ENCODE results near the gene CERS3. TPM values are rescaled to one million over a fixed set of nuclear protein-coding genes. Genes with fewer than 3 reads are reported as not detected.
"Not testable (repeated sequence)": the region's sequence is repeated elsewhere in the genome, so short reads cannot be mapped to it uniquely, and the experiment has no call there.

Gene CERS3
- total RNA-seq, 2 experiments from 2014 or later = 0.33 to 0.43 TPM

GRCh38 chr15:100476805-100477204, 51.9 kb downstream of the CERS3 start:
- no peak overlapping the region for H3K27ac Mint-ChIP-seq
- H3K4me1 Mint-ChIP-seq = no peaks in the 10 kb centered on the region
- ChIA-PET POLR2A (no interaction called here), CTCF (no interaction called here)
- H3K9me3 Mint-ChIP-seq = peaks cover 21% of the 10 kb centered on the region
- no peaks in the 10 kb centered on the region for H3K27me3 Mint-ChIP-seq
- H3K4me3 Mint-ChIP-seq = no peak overlapping the region
- no peaks in the 10 kb centered on the region for H3K36me3 Mint-ChIP-seq (ENCODE audit: low read depth)
- no peak for DNase-seq

GRCh38 chr15:100472736-100473135, 56.0 kb downstream of the CERS3 start:
- ChIA-PET POLR2A (no interaction called here), CTCF (interaction anchor here (1.7 kb wide), 1 partner anchor 122 kb away, joined by 4 read pairs; no protein-coding TSS in a partner anchor)
- Mint-ChIP-seq H3K36me3 (ENCODE audit: low read depth) (no peaks in the 10 kb centered on the region), H3K27ac (no peak overlapping the region), H3K27me3 (no peaks in the 10 kb centered on the region), H3K4me1 (no peaks in the 10 kb centered on the region), H3K4me3 (no peak overlapping the region), H3K9me3 (peaks cover 7% of the 10 kb centered on the region)
- DNase-seq = no peak

GRCh38 chr15:100471933-100472332, 56.8 kb downstream of the CERS3 start:
- no peak for DNase-seq
- Mint-ChIP-seq H3K4me1 (no peaks in the 10 kb centered on the region), H3K4me3 (no peak overlapping the region), H3K27me3 (no peaks in the 10 kb centered on the region), H3K36me3 (ENCODE audit: low read depth) (no peaks in the 10 kb centered on the region), H3K27ac (no peak overlapping the region), H3K9me3 (peaks cover 3% of the 10 kb centered on the region)
- CTCF ChIA-PET = no interaction called here
- POLR2A ChIA-PET = no interaction called here

- ChIA-PET POLR2A (no interaction called here), CTCF (no interaction called here)
- Mint-ChIP-seq H3K9me3 (no peaks in the 10 kb centered on the region), H3K27ac (no peak overlapping the region), H3K4me3 (no peak overlapping the region), H3K27me3 (no peaks in the 10 kb centered on the region), H3K36me3 (ENCODE audit: low read depth) (no peaks in the 10 kb centered on the region), H3K4me1 (peaks cover 9% of the 10 kb centered on the region)
- no peak for DNase-seq
Observed at GRCh38 chr15:100468285-100468684, 60.5 kb downstream of the CERS3 start.

- Mint-ChIP-seq H3K9me3 (no peaks in the 10 kb centered on the region), H3K27me3 (no peaks in the 10 kb centered on the region), H3K4me3 (no peak overlapping the region), H3K4me1 (peaks cover 9% of the 10 kb centered on the region), H3K36me3 (ENCODE audit: low read depth) (no peaks in the 10 kb centered on the region), H3K27ac (no peak overlapping the region)
- ChIA-PET POLR2A (no interaction called here), CTCF (interaction anchor here (1.0 kb wide), 1 partner anchor 116 kb away, joined by 3 read pairs; no protein-coding TSS in a partner anchor)
- no peak for DNase-seq
Observed at GRCh38 chr15:100466073-100466472, 62.7 kb downstream of the CERS3 start.

- POLR2A ChIA-PET = no interaction called here
- Mint-ChIP-seq H3K4me1 (peaks cover 9% of the 10 kb centered on the region), H3K27ac (no peak overlapping the region), H3K27me3 (no peaks in the 10 kb centered on the region), H3K9me3 (no peaks in the 10 kb centered on the region), H3K36me3 (ENCODE audit: low read depth) (no peaks in the 10 kb centered on the region), H3K4me3 (no peak overlapping the region)
- CTCF ChIA-PET = no interaction called here
- DNase-seq = no peak
Observed at GRCh38 chr15:100464888-100465287, 63.9 kb downstream of the CERS3 start.

- H3K9me3 Mint-ChIP-seq = no peaks in the 10 kb centered on the region
- H3K36me3 Mint-ChIP-seq (ENCODE audit: low read depth) = no peaks in the 10 kb centered on the region
- ChIA-PET POLR2A (interaction anchor here (0.7 kb wide), 1 partner anchor 113 kb away, joined by 3 read pairs; no protein-coding TSS in a partner anchor), CTCF (no interaction called here)
- H3K4me1 Mint-ChIP-seq = peaks cover 9% of the 10 kb centered on the region
- H3K27me3 Mint-ChIP-seq = no peaks in the 10 kb centered on the region
- no peak overlapping the region for H3K27ac Mint-ChIP-seq
- no peak overlapping the region for H3K4me3 Mint-ChIP-seq
- no peak for DNase-seq
Observed at GRCh38 chr15:100464256-100464655, 64.5 kb downstream of the CERS3 start.

GRCh38 chr15:100463515-100463914, 65.2 kb downstream of the CERS3 start:
- H3K27me3 Mint-ChIP-seq = no peaks in the 10 kb centered on the region
- H3K9me3 Mint-ChIP-seq = no peaks in the 10 kb centered on the region
- peaks cover 9% of the 10 kb centered on the region for H3K4me1 Mint-ChIP-seq
- ChIA-PET CTCF (no interaction called here), POLR2A (interaction anchor here (0.7 kb wide), 1 partner anchor 112 kb away, joined by 3 read pairs; no protein-coding TSS in a partner anchor)
- no peak overlapping the region for H3K4me3 Mint-ChIP-seq
- H3K36me3 Mint-ChIP-seq (ENCODE audit: low read depth) = no peaks in the 10 kb centered on the region
- H3K27ac Mint-ChIP-seq = no peak overlapping the region
- DNase-seq = no peak

- Mint-ChIP-seq H3K9me3 (no peaks in the 10 kb centered on the region), H3K27ac (no peak overlapping the region), H3K36me3 (ENCODE audit: low read depth) (no peaks in the 10 kb centered on the region), H3K27me3 (no peaks in the 10 kb centered on the region), H3K4me1 (peaks cover 9% of the 10 kb centered on the region), H3K4me3 (no peak overlapping the region)
- ChIA-PET POLR2A (no interaction called here), CTCF (interaction anchor here (0.5 kb wide), 1 partner anchor 587 kb away, joined by 3 read pairs; no protein-coding TSS in a partner anchor)
- no peak for DNase-seq
Observed at GRCh38 chr15:100461049-100461448, 67.7 kb downstream of the CERS3 start.

- Mint-ChIP-seq H3K27ac (no peak overlapping the region), H3K9me3 (no peaks in the 10 kb centered on the region), H3K4me1 (no peaks in the 10 kb centered on the region), H3K27me3 (no peaks in the 10 kb centered on the region), H3K4me3 (no peak overlapping the region), H3K36me3 (ENCODE audit: low read depth) (no peaks in the 10 kb centered on the region)
- ChIA-PET CTCF (no interaction called here), POLR2A (no interaction called here)
- DNase-seq = no peak
Observed at GRCh38 chr15:100457201-100457600, 71.5 kb downstream of the CERS3 start.

- H3K9me3 Mint-ChIP-seq = peaks cover 7% of the 10 kb centered on the region
- H3K27ac Mint-ChIP-seq = no peak overlapping the region
- H3K27me3 Mint-ChIP-seq = no peaks in the 10 kb centered on the region
- no peak for DNase-seq
- no peaks in the 10 kb centered on the region for H3K36me3 Mint-ChIP-seq (ENCODE audit: low read depth)
- no peaks in the 10 kb centered on the region for H3K4me1 Mint-ChIP-seq
- ChIA-PET POLR2A (no interaction called here), CTCF (interaction anchor here (1.5 kb wide), 1 partner anchor 103 kb away, joined by 3 read pairs; no protein-coding TSS in a partner anchor)
- H3K4me3 Mint-ChIP-seq = no peak overlapping the region
Observed at GRCh38 chr15:100454148-100454547, 74.6 kb downstream of the CERS3 start.

- H3K4me1 Mint-ChIP-seq = no peaks in the 10 kb centered on the region
- H3K27me3 Mint-ChIP-seq = no peaks in the 10 kb centered on the region
- no peak for DNase-seq
- H3K27ac Mint-ChIP-seq = no peak overlapping the region
- no peaks in the 10 kb centered on the region for H3K36me3 Mint-ChIP-seq (ENCODE audit: low read depth)
- H3K4me3 Mint-ChIP-seq = no peak overlapping the region
- peaks cover 9% of the 10 kb centered on the region for H3K9me3 Mint-ChIP-seq
- ChIA-PET CTCF (no interaction called here), POLR2A (no interaction called here)
Observed at GRCh38 chr15:100448481-100448880, 80.3 kb downstream of the CERS3 start.

GRCh38 chr15:100441063-100441462, 87.7 kb downstream of the CERS3 start:
- H3K36me3 Mint-ChIP-seq (ENCODE audit: low read depth); CTCF ChIA-PET; H3K9me3 Mint-ChIP-seq; POLR2A ChIA-PET; H3K4me1 Mint-ChIP-seq; H3K27ac Mint-ChIP-seq; DNase-seq; H3K4me3 Mint-ChIP-seq; H3K27me3 Mint-ChIP-seq: not testable (repeated sequence)

- Mint-ChIP-seq H3K27ac (no peak overlapping the region), H3K9me3 (no peaks in the 10 kb centered on the region), H3K27me3 (no peaks in the 10 kb centered on the region), H3K4me1 (no peaks in the 10 kb centered on the region), H3K36me3 (ENCODE audit: low read depth) (no peaks in the 10 kb centered on the region), H3K4me3 (no peak overlapping the region)
- ChIA-PET POLR2A (no interaction called here), CTCF (no interaction called here)
- DNase-seq = no peak
Observed at GRCh38 chr15:100439514-100439913, 89.2 kb downstream of the CERS3 start.

GRCh38 chr15:100438570-100438969, 90.2 kb downstream of the CERS3 start:
- POLR2A ChIA-PET = no interaction called here
- Mint-ChIP-seq H3K4me3 (no peak overlapping the region), H3K27ac (no peak overlapping the region), H3K27me3 (no peaks in the 10 kb centered on the region), H3K36me3 (ENCODE audit: low read depth) (no peaks in the 10 kb centered on the region), H3K9me3 (no peaks in the 10 kb centered on the region), H3K4me1 (no peaks in the 10 kb centered on the region)
- CTCF ChIA-PET = no interaction called here
- no peak for DNase-seq

Measured in activated CD4-positive, alpha-beta memory T cell treated with anti-CD3 and anti-CD28 coated beads, Interleukin-2, amount 10 ng/mL, durations not matched to agents 7 days and 5 days (primary cell).